Mucosa of rectum (tissue), 2 donors: Measurements from ENCODE around the gene HUS1.
"Not testable (repeated sequence)": the region's sequence is repeated elsewhere in the genome, so short reads cannot be mapped to it uniquely, and the experiment has no call there.

Experiments used
- H3K27ac ChIP-seq, 2 donors: one replicate each; pipeline ENCODE4 v1.7.0; 2013; ENCODE audit warnings: inconsistent platforms in 2 of 2, low read depth in 2 of 2, low read length in 2 of 2
- H3K27me3 ChIP-seq, 2 donors: one replicate each; pipeline ENCODE4 v1.7.0; 2013; ENCODE audit warnings: low read length in 2 of 2; ENCODE audit not compliant: control insufficient read depth in 2 of 2, insufficient read depth in 2 of 2
- H3K36me3 ChIP-seq, 2 donors: one replicate each; pipeline ENCODE4 v1.7.0; 2013; ENCODE audit warnings: low read length in 2 of 2; ENCODE audit not compliant: control insufficient read depth in 2 of 2, insufficient read depth in 2 of 2
- H3K4me1 ChIP-seq, 2 donors: one replicate each; pipeline ENCODE4 v1.7.0; 2013; ENCODE audit warnings: low read length in 2 of 2, mild to moderate bottlenecking in 1 of 2; ENCODE audit not compliant: control insufficient read depth in 2 of 2, insufficient read depth in 2 of 2
- H3K4me3 ChIP-seq, 2 donors: one replicate each; pipeline ENCODE4 v1.7.0; 2013; ENCODE audit warnings: low read length in 2 of 2
- H3K9ac ChIP-seq, 2 donors: one replicate each; pipeline ENCODE4 v1.7.0; 2013; ENCODE audit warnings: low read length in 2 of 2, low read depth in 1 of 2, mild to moderate bottlenecking in 1 of 2
- H3K9me3 ChIP-seq, 2 donors: one replicate each; pipeline ENCODE4 v1.7.0; 2013; ENCODE audit warnings: low read length in 2 of 2; ENCODE audit not compliant: control insufficient read depth in 2 of 2
- donor health status: healthy.
- donor health status: Normal muscosa, but diverticular disease.

The HUS1 gene

GRCh38 chr7:47932466-47933037, 46.9 kb downstream of the HUS1 start:
- Histone ChIP-seq H3K9me3 (no peaks in the 10 kb centered on the region), H3K27ac (no peak overlapping the region), H3K27me3 (no peaks in the 10 kb centered on the region), H3K4me3 (no peak overlapping the region), H3K36me3 (no peaks in the 10 kb centered on the region), H3K4me1 (no peaks in the 10 kb centered on the region), H3K9ac (no peak overlapping the region)

DNA sequence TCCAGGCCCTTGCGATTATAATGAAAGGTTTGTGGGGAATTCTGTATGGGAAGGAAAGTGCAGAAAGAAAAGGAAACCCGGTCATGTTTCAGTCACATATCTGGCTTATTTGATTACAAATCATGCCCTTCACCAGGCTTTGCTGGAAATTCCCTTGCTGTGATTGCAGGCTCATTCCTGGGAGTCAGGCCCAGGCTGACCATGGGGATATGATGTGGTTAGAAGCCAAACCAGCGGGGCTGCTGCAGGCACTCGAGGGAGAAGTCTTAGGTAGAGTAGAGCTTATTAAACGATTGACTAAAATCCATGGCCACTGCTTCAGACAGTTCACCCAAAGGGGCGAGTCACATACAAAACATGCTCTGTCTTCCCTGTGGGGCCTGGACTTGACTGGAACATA, 47.4 kb downstream of the HUS1 start:
- no peak overlapping the region for H3K4me3 ChIP-seq
- no peaks in the 10 kb centered on the region for H3K4me1 ChIP-seq
- H3K9me3 ChIP-seq, result no peaks in the 10 kb centered on the region

GRCh38 chr7:47931005-47932004, 48.1 kb downstream of the HUS1 start:
- H3K27ac ChIP-seq, result no peak overlapping the region
- H3K4me3 ChIP-seq, result no peak overlapping the region

More for the DNA sequence above, 47.4 kb downstream of the HUS1 start:
- no peak overlapping the region for H3K9ac ChIP-seq
- H3K36me3 ChIP-seq, result no peaks in the 10 kb centered on the region
- H3K27me3 ChIP-seq, result no peaks in the 10 kb centered on the region
- no peak overlapping the region for H3K27ac ChIP-seq

DNA sequence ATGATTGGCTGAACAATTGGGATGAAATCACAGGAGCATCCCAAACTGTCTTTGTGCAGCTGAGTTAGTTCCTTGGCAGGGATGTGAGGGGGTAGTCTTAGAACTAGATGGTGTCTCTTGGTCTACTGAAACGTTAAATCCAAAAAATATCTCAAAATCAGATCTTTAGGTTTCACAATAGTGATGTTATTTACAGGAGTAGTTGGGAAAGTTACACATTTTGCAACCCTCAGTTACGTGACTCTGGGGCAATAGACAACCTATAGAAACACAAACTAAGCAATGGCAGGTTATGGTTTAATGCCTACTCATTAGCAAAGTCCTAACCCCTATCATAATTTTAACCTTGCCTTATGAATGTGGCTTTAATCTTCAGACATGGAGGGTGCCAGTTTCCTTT, 55.1 kb downstream of the HUS1 start:
- Histone ChIP-seq H3K9me3 (no peaks in the 10 kb centered on the region), H3K4me3 (no peak overlapping the region), H3K27ac (no peak overlapping the region), H3K36me3 (no peaks in the 10 kb centered on the region), H3K27me3 (no peaks in the 10 kb centered on the region), H3K9ac (no peak overlapping the region), H3K4me1 (no peaks in the 10 kb centered on the region)

More at GRCh38 chr7:47931005-47932004, 48.1 kb downstream of the HUS1 start:
- H3K9me3 ChIP-seq, result no peaks in the 10 kb centered on the region
- H3K4me1 ChIP-seq, result no peaks in the 10 kb centered on the region
- no peaks in the 10 kb centered on the region for H3K36me3 ChIP-seq
- H3K27me3 ChIP-seq, result no peaks in the 10 kb centered on the region
- H3K9ac ChIP-seq, result no peak overlapping the region

DNA sequence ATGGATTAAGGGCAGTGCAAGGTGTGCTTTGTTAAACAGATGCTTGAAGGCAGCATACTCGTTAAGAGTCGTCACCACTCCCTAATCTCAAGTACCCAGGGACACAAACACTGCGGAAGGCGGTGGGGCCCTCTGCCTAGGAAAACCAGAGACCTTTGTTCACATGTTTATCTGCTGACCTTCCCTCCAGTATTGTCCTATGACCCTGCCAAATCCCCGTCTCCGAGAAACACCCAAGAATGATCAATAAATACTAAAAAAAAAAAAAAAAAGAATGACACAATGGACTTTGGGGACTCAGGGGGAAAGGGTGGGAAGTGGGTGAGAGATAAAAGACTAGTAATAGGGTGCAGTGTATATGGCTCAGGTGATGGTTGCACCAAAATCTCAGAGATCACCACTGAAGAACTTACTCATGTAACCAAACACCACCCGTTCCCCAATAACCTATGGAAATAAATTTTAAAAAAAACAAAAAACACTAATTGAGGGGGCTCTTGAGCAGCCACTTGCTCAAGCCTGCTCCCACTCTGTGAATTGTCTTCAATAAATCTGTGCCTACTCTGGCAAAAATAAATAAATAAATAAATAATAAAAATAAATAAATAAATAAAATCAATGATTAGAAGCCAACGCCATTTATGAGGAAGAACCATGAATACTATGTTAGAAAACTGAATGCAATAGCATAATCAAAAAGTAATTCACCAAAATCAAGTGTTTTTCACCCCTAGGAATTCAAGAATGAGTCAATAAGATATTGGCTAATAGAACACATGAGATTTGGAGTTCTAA, 56.1 kb downstream of the HUS1 start:
- not testable (repeated sequence) for H3K9me3 ChIP-seq, H3K9ac ChIP-seq, H3K36me3 ChIP-seq, H3K4me1 ChIP-seq, H3K27ac ChIP-seq, H3K4me3 ChIP-seq, H3K27me3 ChIP-seq

DNA sequence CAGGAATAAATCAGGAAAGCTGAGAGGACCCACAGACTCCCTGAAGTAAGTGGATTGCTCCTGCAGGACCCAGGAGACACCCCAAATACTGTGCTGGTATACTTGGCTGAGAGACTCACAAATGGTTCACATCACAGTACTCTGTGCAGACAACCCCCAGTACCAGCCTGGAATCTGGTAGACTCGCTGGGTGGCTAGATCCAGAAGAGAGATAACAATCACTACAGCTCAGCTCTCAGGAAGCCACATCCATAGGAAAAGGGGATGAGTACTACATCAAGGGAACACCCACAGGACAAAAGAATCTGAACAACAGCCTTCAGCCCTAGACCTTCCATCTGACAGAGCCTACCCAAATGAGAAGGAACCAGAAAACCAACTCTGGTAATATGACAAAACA, 62.9 kb downstream of the HUS1 start:
- H3K9me3 ChIP-seq, H3K27ac ChIP-seq, H3K9ac ChIP-seq, H3K4me1 ChIP-seq, H3K4me3 ChIP-seq, H3K27me3 ChIP-seq, H3K36me3 ChIP-seq: not testable (repeated sequence)

DNA sequence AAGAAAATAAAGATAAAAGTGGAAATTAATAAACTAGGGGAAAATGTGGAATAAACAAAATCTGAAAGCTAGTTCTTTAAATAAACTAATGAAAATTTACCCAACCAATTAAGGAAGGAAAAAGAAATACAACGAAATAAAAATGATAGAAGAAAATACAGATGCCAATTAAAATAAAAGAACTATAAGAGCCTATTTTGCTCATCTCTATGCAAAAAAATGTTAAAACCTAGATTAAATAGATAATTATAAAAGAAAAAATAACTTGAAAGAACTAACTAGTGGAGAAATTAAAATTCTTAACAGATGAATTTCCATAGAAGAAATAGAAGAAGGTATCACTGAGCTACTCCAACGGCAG, 63.8 kb downstream of the HUS1 start:
- Histone ChIP-seq H3K36me3 (no peaks in the 10 kb centered on the region), H3K9ac (no peak overlapping the region), H3K27me3 (no peaks in the 10 kb centered on the region), H3K9me3 (no peaks in the 10 kb centered on the region), H3K4me1 (no peaks in the 10 kb centered on the region), H3K27ac (no peak overlapping the region), H3K4me3 (no peak overlapping the region)

- Histone ChIP-seq H3K4me3 (no peak overlapping the region), H3K9ac (no peak overlapping the region), H3K4me1 (no peaks in the 10 kb centered on the region), H3K36me3 (no peaks in the 10 kb centered on the region), H3K27ac (no peak overlapping the region), H3K27me3 (no peaks in the 10 kb centered on the region), H3K9me3 (no peaks in the 10 kb centered on the region)
Observed at GRCh38 chr7:47914717-47915615, 64.4 kb downstream of the HUS1 start.
